Esophagus muscularis mucosa (tissue), 4 donors: ENCODE results near the gene DGKG. TPM values are rescaled to one million over a fixed set of nuclear protein-coding genes. Genes with fewer than 3 reads are reported as not detected.
A peak's percentile ranks its signal among the peaks of the same experiment; 100 is the strongest.

Experiments used
- DNase-seq: peaks from one replicate; pipeline ENCODE4 v3.0.0-alpha.2; 2017; ENCODE audit errors: extremely low spot score
- H3K27ac ChIP-seq, 4 donors: fragments of 200-600 bp; sonication (generic); replicated peaks in 1 of 4; 1 replicate in 3 of 4; 2 replicates in 1 of 4; pipeline ENCODE4 v1.5.1; 2016 to 2019; ENCODE audit warnings: mild to moderate bottlenecking in 1 of 4
- H3K27me3 ChIP-seq, 4 donors: fragments of 200-600 bp; sonication (generic); one replicate each; pipeline versions ENCODE4 v1.5.1 to v1.6.0; 2016 to 2019
- H3K36me3 ChIP-seq, 4 donors: fragments of 200-600 bp; sonication (generic); one replicate each; pipeline ENCODE4 v1.5.1; 2016 to 2019
- H3K4me1 ChIP-seq, 4 donors: fragments of 200-600 bp; sonication (generic); one replicate each; pipeline ENCODE4 v1.5.1; 2016 to 2019
- H3K4me3 ChIP-seq, 4 donors: fragments of 200-600 bp; sonication (generic); 1 replicate in 2 of 4; 2 replicates in 2 of 4; pipeline ENCODE4 v1.5.1; 2016 to 2019; ENCODE audit warnings: mild to moderate bottlenecking in 4 of 4, moderate library complexity in 1 of 4
- H3K9me3 ChIP-seq, 4 donors: fragments of 200-600 bp; sonication (generic); 1 replicate in 3 of 4; 2 replicates in 1 of 4; pipeline ENCODE4 v1.5.1; 2016 to 2019
- EP300 ChIP-seq: sonication (generic); formaldehyde crosslinking; IDR thresholded peaks from one replicate; pipeline ENCODE4 v1.6.1; 2017; ENCODE audit warnings: antibody characterized with exemption
- POLR2A ChIP-seq: fragments of 450-650 bp; IDR thresholded peaks from one replicate; pipeline ENCODE4 v1.6.1; 2017; ENCODE audit warnings: antibody characterized with exemption, moderate library complexity, mild to moderate bottlenecking, low read depth
- POLR2AphosphoS5 ChIP-seq, 2 donors: sonication (generic); formaldehyde crosslinking; IDR thresholded peaks; one replicate each; pipeline ENCODE4 v1.6.1; 2017; ENCODE audit warnings: antibody characterized with exemption in 2 of 2
- WGBS: methylation state at CpG from one replicate; pipeline ENCODE4 v1.1.5; 2018; 5-methylcytosine and 5-hydroxymethylcytosine counted together
- intact Hi-C: fragments of 100-400 bp; cut with DNase I; formaldehyde crosslinking; loops from one replicate; pipeline ENCODE4 v1.15.1; 2023
- total RNA-seq, 4 donors: library from RNA; depleted of rRNA; stranded (reverse); fragments of >200 nt; gene quantifications; one replicate each; pipeline versions ENCODE4 v1.1.0 to v1.2.1, GENCODE V29; 2016
- TF ChIP-seq, protein P1 (sequence below), 3 experiments: fragments of 200-600 bp in 2 of 3; fragments of 450-650 bp in 1 of 3; sonication (generic) in 2 of 3; IDR thresholded peaks; one replicate each; pipeline ENCODE4 v1.5.1; 2017 to 2019; ENCODE audit warnings: antibody characterized with exemption in 3 of 3, mild to moderate bottlenecking in 2 of 3, moderate library complexity in 1 of 3

Gene DGKG
- total RNA-seq, 4 donors from 2014 or later, result 75.0 to 169 (median 104) TPM

GRCh38 chr3:186356152-186356551 lies 5.9 kb downstream of the DGKG start:
- H3K4me3 ChIP-seq, result no peak overlapping the region
- intact Hi-C loops, result no loop called here
- peaks cover 13 to 89% (median 76%) of the 10 kb centered on the region in 4 donors for H3K4me1 ChIP-seq
- H3K9me3 ChIP-seq, result no peaks in the 10 kb centered on the region
- peak overlapping the region in 3 of 4 donors; percentile 27 to 61 (median 43) for H3K27ac ChIP-seq
- peaks cover 0 to 5% (median 0%) of the 10 kb centered on the region in 4 donors for H3K27me3 ChIP-seq
- H3K36me3 ChIP-seq, result no peaks in the 10 kb centered on the region
- peak; percentile 66 for DNase-seq
- TF ChIP-seq, protein P1, sequence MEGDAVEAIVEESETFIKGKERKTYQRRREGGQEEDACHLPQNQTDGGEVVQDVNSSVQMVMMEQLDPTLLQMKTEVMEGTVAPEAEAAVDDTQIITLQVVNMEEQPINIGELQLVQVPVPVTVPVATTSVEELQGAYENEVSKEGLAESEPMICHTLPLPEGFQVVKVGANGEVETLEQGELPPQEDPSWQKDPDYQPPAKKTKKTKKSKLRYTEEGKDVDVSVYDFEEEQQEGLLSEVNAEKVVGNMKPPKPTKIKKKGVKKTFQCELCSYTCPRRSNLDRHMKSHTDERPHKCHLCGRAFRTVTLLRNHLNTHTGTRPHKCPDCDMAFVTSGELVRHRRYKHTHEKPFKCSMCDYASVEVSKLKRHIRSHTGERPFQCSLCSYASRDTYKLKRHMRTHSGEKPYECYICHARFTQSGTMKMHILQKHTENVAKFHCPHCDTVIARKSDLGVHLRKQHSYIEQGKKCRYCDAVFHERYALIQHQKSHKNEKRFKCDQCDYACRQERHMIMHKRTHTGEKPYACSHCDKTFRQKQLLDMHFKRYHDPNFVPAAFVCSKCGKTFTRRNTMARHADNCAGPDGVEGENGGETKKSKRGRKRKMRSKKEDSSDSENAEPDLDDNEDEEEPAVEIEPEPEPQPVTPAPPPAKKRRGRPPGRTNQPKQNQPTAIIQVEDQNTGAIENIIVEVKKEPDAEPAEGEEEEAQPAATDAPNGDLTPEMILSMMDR (IDR thresholded peaks at IDR 0.05), result no peak
- TF ChIP-seq POLR2AphosphoS5 (IDR thresholded peaks at IDR 0.05) (no peak), POLR2A (no peak), EP300 (no peak)
- WGBS, result 56% methylated on average over 5 of the region's 5 CpGs

GRCh38 chr3:186354100-186354499 lies 7.9 kb downstream of the DGKG start:
- H3K9me3 ChIP-seq, result no peaks in the 10 kb centered on the region
- intact Hi-C loops, result no loop called here
- no peak overlapping the region for H3K4me3 ChIP-seq
- no peaks in the 10 kb centered on the region for H3K27me3 ChIP-seq
- 40% methylated on average over 5 of the region's 5 CpGs for WGBS
- peaks cover 8 to 93% (median 78%) of the 10 kb centered on the region in 4 donors for H3K4me1 ChIP-seq
- H3K27ac ChIP-seq, result peak overlapping the region; percentile 15 to 61 (median 57)
- peak; percentile 47 for DNase-seq
- TF ChIP-seq POLR2A (no peak), POLR2AphosphoS5 (IDR thresholded peaks at IDR 0.05) (no peak), EP300 (no peak)
- TF ChIP-seq, protein P1 (IDR thresholded peaks at IDR 0.05), result no peak
- no peaks in the 10 kb centered on the region for H3K36me3 ChIP-seq

DNA sequence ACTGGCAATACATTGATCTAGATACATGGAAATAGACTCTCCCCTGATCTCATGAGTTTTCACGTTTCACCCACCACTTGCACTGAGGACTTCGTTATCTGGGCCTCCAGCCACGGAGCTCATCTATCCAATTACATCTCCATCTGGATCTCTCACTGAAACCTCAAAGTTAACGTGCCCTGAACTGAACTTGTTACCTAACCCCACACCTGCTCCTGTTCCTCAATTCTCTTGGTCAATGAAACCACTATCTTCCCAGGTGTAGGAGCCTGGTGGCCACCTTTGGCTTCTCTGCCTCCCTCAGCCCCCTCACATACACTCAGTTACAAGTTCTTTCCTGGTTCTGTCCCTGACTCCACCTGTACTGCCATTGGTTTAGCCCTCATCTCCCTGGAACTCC lies 9.7 kb downstream of the DGKG start:
- Histone ChIP-seq H3K27ac (peak overlapping the region in 2 of 4 donors; percentile 23 to 30), H3K36me3 (no peaks in the 10 kb centered on the region), H3K9me3 (no peaks in the 10 kb centered on the region), H3K4me3 (no peak overlapping the region), H3K4me1 (peaks cover 6 to 93% (median 64%) of the 10 kb centered on the region in 4 donors), H3K27me3 (no peaks in the 10 kb centered on the region)
- intact Hi-C loops, result no loop called here
- no peak for TF ChIP-seq POLR2A
- TF ChIP-seq EP300, result no peak
- TF ChIP-seq, protein P1 (IDR thresholded peaks at IDR 0.05), result no peak
- TF ChIP-seq POLR2AphosphoS5 (IDR thresholded peaks at IDR 0.05), result no peak
- peak; percentile 89 for DNase-seq
- WGBS, result 79% methylated on average over 4 of the region's 4 CpGs

DNA sequence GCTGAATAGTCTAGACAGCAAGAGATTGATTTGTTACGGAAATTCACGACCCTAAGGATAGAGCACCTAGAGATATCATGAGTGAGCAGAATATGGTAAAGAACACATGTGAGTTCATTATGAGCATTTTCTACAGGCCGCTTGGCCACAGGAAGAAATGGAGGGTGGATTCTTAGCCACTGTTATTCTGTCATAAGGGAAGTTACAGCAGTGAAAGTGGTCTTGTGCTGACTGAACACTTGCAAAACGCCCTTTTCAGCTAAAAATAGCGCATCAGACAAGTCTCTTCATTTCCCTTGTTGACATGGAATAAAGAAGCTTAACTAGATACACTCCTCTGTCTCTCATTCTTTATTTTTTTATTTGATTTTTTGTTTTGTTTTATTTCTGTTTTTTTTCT lies 19.8 kb downstream of the DGKG start:
- TF ChIP-seq EP300 (no peak), POLR2AphosphoS5 (IDR thresholded peaks at IDR 0.05) (no peak), POLR2A (no peak)
- TF ChIP-seq, protein P1 (IDR thresholded peaks at IDR 0.05), result no peak
- no peaks in the 10 kb centered on the region for H3K9me3 ChIP-seq
- intact Hi-C loops, result no loop called here
- no peaks in the 10 kb centered on the region for H3K36me3 ChIP-seq
- no peaks in the 10 kb centered on the region for H3K27me3 ChIP-seq
- WGBS, result 57% methylated on average over 5 of the region's 5 CpGs
- H3K4me3 ChIP-seq, result no peak overlapping the region
- DNase-seq, result no peak
- peaks cover 0 to 79% (median 50%) of the 10 kb centered on the region in 4 donors for H3K4me1 ChIP-seq
- H3K27ac ChIP-seq, result peak overlapping the region in 3 of 4 donors; percentile 6 to 11 (median 7)

DNA sequence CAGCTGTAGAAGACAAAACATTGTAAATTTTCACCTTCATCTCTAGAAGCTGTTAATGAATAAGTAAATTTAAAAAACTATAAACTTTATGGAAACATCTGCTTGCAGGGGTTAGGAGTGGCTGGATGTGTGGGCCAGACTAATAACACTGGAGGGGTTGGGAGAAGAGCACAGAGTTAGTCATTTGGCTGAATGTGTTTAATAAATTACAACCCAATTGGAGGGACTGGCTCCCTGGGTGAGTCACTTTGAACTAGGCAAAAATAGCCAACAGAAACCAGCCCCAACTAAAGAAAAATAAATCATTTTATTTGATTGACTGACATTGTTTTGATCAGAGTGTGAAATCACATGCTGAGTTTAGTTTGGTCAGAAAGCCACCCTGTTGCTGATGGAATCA lies 21.8 kb downstream of the DGKG start:
- TF ChIP-seq, protein P1 (IDR thresholded peaks at IDR 0.05), result no peak

More for the DNA sequence above, 21.8 kb downstream of the DGKG start:
- Histone ChIP-seq H3K9me3 (no peaks in the 10 kb centered on the region), H3K27ac (peak overlapping the region in 2 of 4 donors; percentile 29 to 51), H3K36me3 (no peaks in the 10 kb centered on the region), H3K4me3 (no peak overlapping the region), H3K4me1 (peaks cover 0 to 90% (median 56%) of the 10 kb centered on the region in 4 donors), H3K27me3 (no peaks in the 10 kb centered on the region)
- intact Hi-C loops, result no loop called here
- no peak for DNase-seq
